GM18498 (cell line): ENCODE results near the gene SUCLG2.

Source experiments
- ATAC-seq: cut with Tn5 transposase; IDR thresholded peaks from one replicate; pipeline ENCODE4 v1.9.1; 2021; ENCODE audit warnings: mild to moderate bottlenecking, moderate library complexity; ENCODE audit not compliant: unreplicated experiment

The SUCLG2 gene

DNA sequence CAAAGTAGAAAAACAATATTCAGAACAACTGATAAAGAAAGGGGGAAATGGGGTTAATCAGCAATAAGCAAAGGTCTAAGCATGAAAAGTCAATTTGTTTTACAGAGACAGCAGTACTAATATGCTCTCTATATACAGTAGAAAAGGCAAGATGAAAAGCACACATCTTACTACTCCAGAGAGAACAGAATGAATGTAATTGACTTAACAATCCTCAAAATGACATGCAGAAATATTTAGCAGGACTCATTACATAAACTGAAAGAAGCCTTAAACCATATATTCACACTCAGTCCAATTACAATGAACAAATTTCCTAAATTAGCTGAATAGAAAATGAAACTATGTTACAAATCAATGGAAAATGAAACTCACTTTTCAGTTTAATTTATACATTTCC is 319.8 kb downstream of the SUCLG2 start:
- no peak for ATAC-seq

DNA sequence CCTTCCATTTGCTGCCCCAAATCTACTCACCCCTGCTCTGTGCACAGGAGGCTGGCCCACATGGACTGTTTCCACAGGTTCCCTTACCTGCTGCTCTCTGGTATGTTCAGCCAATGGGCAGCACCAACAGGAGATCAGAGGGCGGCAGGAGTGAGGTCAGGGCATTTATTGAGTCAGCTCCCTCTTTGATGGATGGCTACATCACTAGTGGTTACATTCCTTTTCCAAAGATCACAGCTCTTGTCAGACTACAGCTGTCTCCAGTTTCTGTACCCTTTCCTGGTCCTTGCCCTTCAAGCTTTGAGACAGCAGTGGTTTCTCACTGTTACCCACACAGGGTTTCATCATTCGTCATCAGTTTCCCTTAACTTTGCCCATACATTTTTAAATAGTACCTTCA is 325.1 kb downstream of the SUCLG2 start:
- no peak for ATAC-seq

DNA sequence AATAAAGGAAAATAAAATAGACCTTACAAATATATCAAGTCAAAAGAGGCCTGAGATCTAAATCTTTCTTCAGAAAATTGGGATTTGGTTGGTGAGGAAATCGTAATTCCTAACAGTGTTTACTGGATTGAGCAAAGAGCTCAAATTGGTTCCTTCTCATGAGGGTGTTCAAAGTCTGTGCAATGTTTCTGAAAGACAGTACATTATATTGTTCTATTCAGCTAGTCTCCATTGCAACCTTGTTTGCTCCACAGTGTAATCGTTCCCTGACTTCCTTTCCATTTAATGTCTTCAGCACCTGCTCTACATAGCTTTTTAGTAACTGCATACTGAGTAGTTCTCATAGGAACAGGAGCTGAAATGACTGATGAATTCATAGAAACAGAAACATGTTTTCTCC is 326.8 kb downstream of the SUCLG2 start:
- no peak for ATAC-seq

DNA sequence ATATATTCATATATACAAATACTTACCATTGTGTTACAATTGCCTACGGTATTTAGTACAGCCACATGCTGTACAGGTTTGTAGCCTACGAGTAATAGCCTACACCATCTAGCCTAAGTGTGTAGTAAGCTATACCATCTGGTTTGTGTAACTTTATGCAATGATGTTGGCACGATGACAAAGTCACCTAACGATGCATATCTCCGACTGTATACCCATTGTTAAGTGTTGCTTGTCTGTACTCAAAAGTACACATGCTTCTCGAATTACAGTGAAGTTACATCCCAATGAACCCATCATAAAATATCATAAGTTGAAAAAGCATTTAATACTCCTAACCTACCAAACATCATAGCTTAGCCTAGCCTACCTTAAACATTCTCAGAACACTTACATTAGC is 329.2 kb downstream of the SUCLG2 start:
- ATAC-seq = no peak
